ENCODE results near the gene RBPJL. TPM values are rescaled to one million over a fixed set of nuclear protein-coding genes. Genes with fewer than 3 reads are reported as not detected.
A peak's percentile ranks its signal among the peaks of the same experiment; 100 is the strongest.

The RBPJL gene
- total and polyA plus RNA-seq, 2 of the 13 experiments (the other 11 are each of a cell fraction or from before 2014, with no cell fraction given), result not detected

DNA sequence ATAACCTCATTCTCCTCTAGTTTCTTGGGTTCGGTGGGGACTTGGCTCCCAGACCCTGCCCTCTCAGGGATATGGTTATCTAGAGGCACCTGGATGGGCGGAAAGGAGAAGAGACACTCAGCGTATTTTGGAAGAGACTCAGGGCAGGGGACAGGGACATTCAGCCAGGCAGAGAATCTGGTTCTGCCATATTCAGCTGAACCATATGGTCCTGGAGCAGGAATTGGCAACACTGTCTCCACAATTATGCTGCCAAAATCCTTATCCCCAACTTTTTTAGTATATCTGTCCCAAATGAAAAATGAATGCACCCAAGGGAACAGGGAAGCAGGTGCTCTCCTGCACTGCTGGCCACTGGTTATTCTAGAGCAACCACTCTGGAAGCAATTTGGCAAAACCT lies 23.8 kb downstream of the RBPJL start:
- 93% methylated on average over 3 of the region's 3 CpGs for WGBS (ENCODE audit: low lambda C conversion rate)
- in situ Hi-C loops (cut with HindIII; ENCODE audit: extremely low pct_ligation_motif_present, low pct_unique_long_range_greater_than_20kb), result no loop called here
- Histone ChIP-seq H3K4me2 (ENCODE audit: low read depth, low read length) (no peak overlapping the region), H3K4me1 (ENCODE audit: insufficient read depth, low read length) (no peaks in the 10 kb centered on the region), H3K9ac (ENCODE audit: insufficient read depth, low read depth, low read length) (no peak overlapping the region), H2AFZ (ENCODE audit: low read length) (no peak overlapping the region), H4K20me1 (ENCODE audit: insufficient read depth, low read length) (no peaks in the 10 kb centered on the region), H3K79me2 (ENCODE audit: insufficient read depth, low read length) (no peaks in the 10 kb centered on the region), H3K4me3 (replicated peaks in 1 of 3; ENCODE audit: insufficient read depth in 1 of 3, low read depth in 2 of 3, low read length in 3 of 3) (no peak overlapping the region), H3K36me3 (replicated peaks in 1 of 2; ENCODE audit: control insufficient read depth in 1 of 2, insufficient read depth in 2 of 2, low read length in 2 of 2) (peaks cover 48 to 66% of the 10 kb centered on the region in 2 experiments), H3K27ac (ENCODE audit: extremely low read length, insufficient read depth, low read length) (no peak overlapping the region), H3K9me3 (ENCODE audit: low read length) (no peaks in the 10 kb centered on the region), H3K27me3 (ENCODE audit: control insufficient read depth in 1 of 2, insufficient read depth in 2 of 2, low read length in 2 of 2) (no peaks in the 10 kb centered on the region)
- DNase-seq (ENCODE audit: low spot score), result no peak
- no TSS peak for BruUV-seq (replicated peaks)
- no peak for ATAC-seq
- TF ChIP-seq HCFC1 (IDR thresholded peaks at IDR 0.05; ENCODE audit: low read depth, low read length) (no peak), ZNF354B (CRISPR knock-in tag; IDR thresholded peaks at IDR 0.05) (no peak)
- TF ChIP-seq, protein P1, sequence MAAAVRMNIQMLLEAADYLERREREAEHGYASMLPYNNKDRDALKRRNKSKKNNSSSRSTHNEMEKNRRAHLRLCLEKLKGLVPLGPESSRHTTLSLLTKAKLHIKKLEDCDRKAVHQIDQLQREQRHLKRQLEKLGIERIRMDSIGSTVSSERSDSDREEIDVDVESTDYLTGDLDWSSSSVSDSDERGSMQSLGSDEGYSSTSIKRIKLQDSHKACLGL (CRISPR knock-in tag; IDR thresholded peaks at IDR 0.05), result no peak
- TF ChIP-seq, protein P2, sequence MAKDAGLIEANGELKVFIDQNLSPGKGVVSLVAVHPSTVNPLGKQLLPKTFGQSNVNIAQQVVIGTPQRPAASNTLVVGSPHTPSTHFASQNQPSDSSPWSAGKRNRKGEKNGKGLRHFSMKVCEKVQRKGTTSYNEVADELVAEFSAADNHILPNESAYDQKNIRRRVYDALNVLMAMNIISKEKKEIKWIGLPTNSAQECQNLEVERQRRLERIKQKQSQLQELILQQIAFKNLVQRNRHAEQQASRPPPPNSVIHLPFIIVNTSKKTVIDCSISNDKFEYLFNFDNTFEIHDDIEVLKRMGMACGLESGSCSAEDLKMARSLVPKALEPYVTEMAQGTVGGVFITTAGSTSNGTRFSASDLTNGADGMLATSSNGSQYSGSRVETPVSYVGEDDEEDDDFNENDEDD (CRISPR knock-in tag; IDR thresholded peaks at IDR 0.05; ENCODE audit: borderline replicate concordance), result no peak
- FAIRE-seq, result no peak
- ChIA-PET CTCF (ENCODE audit: low intra/inter-chr PET ratio, low total read pairs) (no interaction called here), POLR2A (interaction anchor here (0.7 to 2.0 kb wide), 2 partner anchors 12 to 13 kb away, joined by 3 to 8 read pairs; no protein-coding TSS in a partner anchor)
- intact Hi-C loops (cut with micrococcal nuclease; ENCODE audit: unreplicated experiment), result no loop called here

DNA sequence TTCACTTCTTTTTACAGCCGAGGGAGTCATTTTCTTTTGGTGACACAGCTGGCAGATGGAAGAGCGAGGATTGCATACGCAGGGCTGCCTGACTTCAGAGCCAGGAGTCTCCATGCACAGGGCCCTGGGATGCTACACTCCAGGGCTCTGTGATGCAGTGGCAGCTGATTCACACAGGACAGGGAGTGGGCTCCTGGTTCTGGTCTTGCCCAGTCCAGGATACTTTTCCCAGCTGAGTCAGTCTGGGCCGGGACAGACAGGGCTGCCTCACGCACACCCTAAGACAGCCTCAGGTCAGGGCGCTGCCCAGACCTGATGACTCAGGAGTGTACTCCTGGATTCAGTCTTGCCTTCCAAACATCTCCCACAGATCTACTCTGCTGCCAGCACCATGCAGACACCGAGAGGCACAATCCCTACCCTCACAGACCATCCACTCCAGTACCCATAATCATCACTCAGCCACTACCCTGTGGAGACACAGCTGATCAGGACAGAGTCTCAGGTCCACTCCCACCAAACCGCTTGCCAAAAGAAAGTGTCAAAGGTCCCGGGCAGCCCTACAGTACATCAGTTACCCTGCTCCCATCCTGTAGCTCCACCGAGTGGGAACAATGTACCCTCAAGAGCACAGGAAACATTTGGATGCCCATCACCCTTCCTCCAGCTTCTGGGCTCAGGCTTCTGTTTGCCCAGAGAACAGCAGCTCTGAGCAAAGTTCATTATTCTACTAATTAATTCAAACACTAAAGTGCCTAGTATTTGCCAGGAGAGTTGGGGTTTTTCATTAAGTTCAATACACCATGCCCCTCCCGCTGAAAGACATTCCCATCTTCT lies 30.1 kb downstream of the RBPJL start:
- WGBS (ENCODE audit: low lambda C conversion rate), result 55% methylated on average over 10 of the region's 11 CpGs
- peak; percentile 95 for FAIRE-seq
- CTCF ChIA-PET (ENCODE audit: low intra/inter-chr PET ratio, low total read pairs), result interaction anchor here (0.8 kb wide), 1 partner anchor 13 kb away, joined by 3 read pairs; no protein-coding TSS in a partner anchor
- no TSS peak for BruUV-seq (replicated peaks)
- Histone ChIP-seq H4K20me1 (ENCODE audit: insufficient read depth, low read length) (no peaks in the 10 kb centered on the region), H3K9me3 (ENCODE audit: low read length) (no peaks in the 10 kb centered on the region), H3K4me3 (replicated peaks in 1 of 3; ENCODE audit: insufficient read depth in 1 of 3, low read depth in 2 of 3, low read length in 3 of 3) (peak overlapping the region; percentile 31 to 57 (median 32)), H3K36me3 (replicated peaks in 1 of 2; ENCODE audit: control insufficient read depth in 1 of 2, insufficient read depth in 2 of 2, low read length in 2 of 2) (peaks cover 10 to 19% of the 10 kb centered on the region in 2 experiments; a peak in 4 of 5 replicates), H3K27ac (ENCODE audit: extremely low read length, insufficient read depth, low read length) (peak overlapping the region; percentile 80), H2AFZ (ENCODE audit: low read length) (no peak overlapping the region), H3K79me2 (ENCODE audit: insufficient read depth, low read length) (peaks cover 37% of the 10 kb centered on the region), H3K4me1 (ENCODE audit: insufficient read depth, low read length) (peaks cover 59% of the 10 kb centered on the region), H3K27me3 (ENCODE audit: control insufficient read depth in 1 of 2, insufficient read depth in 2 of 2, low read length in 2 of 2) (no peaks in the 10 kb centered on the region), H3K4me2 (ENCODE audit: low read depth, low read length) (peak overlapping the region; percentile 84), H3K9ac (ENCODE audit: insufficient read depth, low read depth, low read length) (peak overlapping the region; percentile 70)
- POLR2A ChIA-PET, result interaction anchor here (1.1 to 23.9 kb wide), 10 partner anchors 7 to 545 kb away, joined by 3 to 1422 read pairs (median 12); partner anchors contain the start of genes DNTTIP1, PIGT, SDC4 and SYS1
- peak; percentile 88 for DNase-seq (ENCODE audit: low spot score)
- intact Hi-C loops (cut with micrococcal nuclease; ENCODE audit: unreplicated experiment) (loop anchor here (1.0 to 2.0 kb wide), 2 partner anchors 14 to 23 kb away; no protein-coding TSS in a partner anchor), in situ Hi-C loops (cut with HindIII; ENCODE audit: extremely low pct_ligation_motif_present, low pct_unique_long_range_greater_than_20kb) (no loop called here)
- peak; percentile 65 for ATAC-seq
- 0 out of 2 replicates have a peak, but pooled peaks have one; percentile 12 for TF ChIP-seq ZNF263 (CRISPR knock-in tag; IDR thresholded peaks at IDR 0.05)
- TF ChIP-seq, protein P3, sequence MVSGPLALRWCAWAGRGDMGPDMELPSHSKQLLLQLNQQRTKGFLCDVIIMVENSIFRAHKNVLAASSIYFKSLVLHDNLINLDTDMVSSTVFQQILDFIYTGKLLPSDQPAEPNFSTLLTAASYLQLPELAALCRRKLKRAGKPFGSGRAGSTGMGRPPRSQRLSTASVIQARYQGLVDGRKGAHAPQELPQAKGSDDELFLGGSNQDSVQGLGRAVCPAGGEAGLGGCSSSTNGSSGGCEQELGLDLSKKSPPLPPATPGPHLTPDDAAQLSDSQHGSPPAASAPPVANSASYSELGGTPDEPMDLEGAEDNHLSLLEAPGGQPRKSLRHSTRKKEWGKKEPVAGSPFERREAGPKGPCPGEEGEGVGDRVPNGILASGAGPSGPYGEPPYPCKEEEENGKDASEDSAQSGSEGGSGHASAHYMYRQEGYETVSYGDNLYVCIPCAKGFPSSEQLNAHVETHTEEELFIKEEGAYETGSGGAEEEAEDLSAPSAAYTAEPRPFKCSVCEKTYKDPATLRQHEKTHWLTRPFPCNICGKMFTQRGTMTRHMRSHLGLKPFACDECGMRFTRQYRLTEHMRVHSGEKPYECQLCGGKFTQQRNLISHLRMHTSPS (CRISPR knock-in tag; IDR thresholded peaks at IDR 0.05; ENCODE audit: low read depth), result peak; percentile 62; the same call in 1 of the 2 replicates
- TF ChIP-seq, protein P4, sequence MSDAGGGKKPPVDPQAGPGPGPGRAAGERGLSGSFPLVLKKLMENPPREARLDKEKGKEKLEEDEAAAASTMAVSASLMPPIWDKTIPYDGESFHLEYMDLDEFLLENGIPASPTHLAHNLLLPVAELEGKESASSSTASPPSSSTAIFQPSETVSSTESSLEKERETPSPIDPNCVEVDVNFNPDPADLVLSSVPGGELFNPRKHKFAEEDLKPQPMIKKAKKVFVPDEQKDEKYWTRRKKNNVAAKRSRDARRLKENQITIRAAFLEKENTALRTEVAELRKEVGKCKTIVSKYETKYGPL (CRISPR knock-in tag; IDR thresholded peaks at IDR 0.05), result no peak
- TF ChIP-seq, protein P5, sequence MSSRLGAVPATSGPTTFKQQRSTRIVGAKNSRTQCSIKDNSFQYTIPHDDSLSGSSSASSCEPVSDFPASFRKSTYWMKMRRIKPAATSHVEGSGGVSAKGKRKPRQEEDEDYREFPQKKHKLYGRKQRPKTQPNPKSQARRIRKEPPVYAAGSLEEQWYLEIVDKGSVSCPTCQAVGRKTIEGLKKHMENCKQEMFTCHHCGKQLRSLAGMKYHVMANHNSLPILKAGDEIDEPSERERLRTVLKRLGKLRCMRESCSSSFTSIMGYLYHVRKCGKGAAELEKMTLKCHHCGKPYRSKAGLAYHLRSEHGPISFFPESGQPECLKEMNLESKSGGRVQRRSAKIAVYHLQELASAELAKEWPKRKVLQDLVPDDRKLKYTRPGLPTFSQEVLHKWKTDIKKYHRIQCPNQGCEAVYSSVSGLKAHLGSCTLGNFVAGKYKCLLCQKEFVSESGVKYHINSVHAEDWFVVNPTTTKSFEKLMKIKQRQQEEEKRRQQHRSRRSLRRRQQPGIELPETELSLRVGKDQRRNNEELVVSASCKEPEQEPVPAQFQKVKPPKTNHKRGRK (CRISPR knock-in tag; IDR thresholded peaks at IDR 0.05), result no peak

Measured in HepG2 (cell line).